Measurements from ENCODE around the gene KRTAP10-10.
"Not testable (repeated sequence)": the region's sequence is repeated elsewhere in the genome, so short reads cannot be mapped to it uniquely, and the experiment has no call there.

KRTAP10-10 gene

GRCh38 chr21:44653656-44654575 is 16.8 kb downstream of the KRTAP10-10 start:
- DNase-seq: no peak

GRCh38 chr21:44654576-44655175 is 17.5 kb downstream of the KRTAP10-10 start, which contains the start of gene KRTAP12-4:
Gene KRTAP12-4 (minus strand): TSS chr21:44654659. CDS start chr21:44654614, 45 bp downstream.
- DNase-seq: no peak

DNA sequence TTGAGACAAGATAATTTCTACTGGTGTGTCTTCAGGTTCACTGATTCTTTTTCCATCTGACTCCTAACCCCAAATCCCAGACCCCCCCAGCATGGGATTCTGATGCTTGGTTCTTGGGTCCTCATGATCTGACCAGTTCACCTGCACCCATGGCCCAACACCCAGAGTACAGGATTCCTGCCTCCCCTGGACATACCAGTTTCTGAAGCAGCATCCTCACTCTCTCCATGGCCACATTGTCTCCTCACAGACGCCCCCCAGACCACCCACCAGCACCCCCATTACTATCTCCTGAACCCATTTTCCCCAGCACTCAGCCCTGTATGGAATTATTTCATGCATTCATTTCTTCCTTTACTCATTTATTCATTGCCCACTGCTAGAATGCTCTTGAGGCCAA is 19.7 kb downstream of the KRTAP10-10 start:
- no peak for DNase-seq

GRCh38 chr21:44657635-44658540 is 20.7 kb downstream of the KRTAP10-10 start, which contains the start of gene KRTAP12-3:
Gene KRTAP12-3 (plus strand): TSS chr21:44657932. CDS start chr21:44657980, 48 bp downstream.
- no peak for DNase-seq

DNA sequence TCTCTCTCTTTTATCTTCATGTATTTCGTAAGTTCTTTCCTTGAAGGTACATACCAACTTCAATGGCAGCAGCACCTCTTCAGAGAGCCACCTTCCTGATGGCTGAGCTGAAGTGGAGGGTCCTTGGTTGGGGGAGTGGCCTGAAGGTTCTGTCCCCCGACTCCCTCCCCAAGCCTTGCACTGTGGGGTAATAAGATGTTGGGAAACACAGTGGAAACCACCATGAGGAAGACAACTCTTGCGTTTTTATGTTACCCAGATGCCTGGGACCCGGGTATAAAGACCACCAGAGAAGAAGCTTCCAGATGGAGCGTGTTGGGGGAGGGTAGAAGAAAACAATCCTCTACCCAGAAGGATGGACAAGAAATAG is 21.4 kb downstream of the KRTAP10-10 start:
- DNase-seq: no peak

GRCh38 chr21:44658913-44659595 is 21.9 kb downstream of the KRTAP10-10 start:
- DNase-seq: no peak

- DNase-seq: not testable (repeated sequence)
These were observed 24.4 kb downstream of the KRTAP10-10 start for GRCh38 chr21:44661567-44661966.

DNA sequence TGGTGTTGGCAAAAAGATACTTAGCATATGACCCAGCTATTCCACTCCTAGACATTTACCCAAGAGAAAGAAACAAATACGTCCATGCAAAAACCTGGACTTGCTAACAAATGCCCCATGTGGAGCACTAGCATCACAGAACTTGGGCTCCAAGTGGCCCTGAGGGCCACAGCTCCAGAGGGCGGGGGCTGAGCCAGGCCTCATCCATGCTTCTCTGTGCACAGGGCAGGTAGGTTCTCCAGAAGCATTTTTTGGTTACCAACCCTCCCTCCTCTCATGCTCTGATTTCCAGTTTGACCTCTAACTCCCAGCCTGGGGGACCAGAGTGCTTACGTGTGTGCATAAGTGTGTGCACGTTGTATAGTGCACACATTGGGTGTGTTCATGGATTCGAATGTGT is 27.5 kb downstream of the KRTAP10-10 start:
- no peak for DNase-seq

DNA sequence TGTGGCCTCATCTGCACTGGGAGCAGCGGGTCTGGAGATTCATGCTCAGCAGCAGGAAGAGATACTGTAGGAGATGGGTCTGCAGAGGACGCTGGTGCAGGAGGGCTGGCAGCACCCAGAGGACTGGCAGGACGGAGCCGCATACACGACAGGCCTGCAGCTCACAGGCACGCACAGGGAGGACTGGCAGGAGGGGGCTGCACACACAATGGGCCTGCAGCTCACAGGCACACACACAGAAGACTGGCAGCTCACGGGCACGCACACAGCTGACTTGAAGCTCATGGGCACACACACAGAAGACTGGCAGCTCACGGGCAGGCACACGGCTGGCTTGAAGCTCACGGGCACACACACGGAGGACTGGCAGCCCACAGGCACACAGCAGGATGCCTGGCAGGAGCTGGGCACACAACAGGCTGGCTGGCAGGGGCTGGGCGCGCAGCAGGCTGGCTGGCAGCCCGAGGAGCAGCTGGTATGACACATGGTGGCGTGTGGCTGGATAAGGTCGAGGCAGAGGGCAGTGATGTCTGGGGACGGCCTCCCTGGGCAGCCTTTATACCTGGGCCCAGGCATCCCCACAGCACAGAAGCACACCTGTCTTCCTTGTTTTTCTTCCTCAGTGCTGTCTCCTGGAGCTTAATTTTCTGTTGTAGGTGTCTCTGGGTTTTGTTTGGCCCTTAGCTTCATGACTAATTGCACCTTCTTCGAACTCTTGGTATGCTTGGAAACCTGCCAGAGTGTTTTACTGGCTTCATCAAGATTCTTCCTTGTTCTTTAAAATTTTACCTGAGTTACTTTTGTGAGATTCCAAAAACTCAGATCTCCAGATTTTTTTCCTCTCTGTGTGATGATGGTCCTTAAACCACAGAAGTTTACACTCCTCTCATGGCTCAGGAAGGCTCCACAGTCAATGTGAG is 29.5 kb downstream of the KRTAP10-10 start, which contains the start of gene KRTAP12-2:
Gene KRTAP12-2, minus strand, starts transcription at position 527 of the 920 bp plus-strand sequence. Its CDS starts 41 bp downstream, at position 486.
- DNase-seq: no peak

GRCh38 chr21:44667612-44668011 is 30.5 kb downstream of the KRTAP10-10 start:
- DNase-seq: no peak

GRCh38 chr21:44670642-44671432 is 33.7 kb downstream of the KRTAP10-10 start:
- DNase-seq: no peak

DNA sequence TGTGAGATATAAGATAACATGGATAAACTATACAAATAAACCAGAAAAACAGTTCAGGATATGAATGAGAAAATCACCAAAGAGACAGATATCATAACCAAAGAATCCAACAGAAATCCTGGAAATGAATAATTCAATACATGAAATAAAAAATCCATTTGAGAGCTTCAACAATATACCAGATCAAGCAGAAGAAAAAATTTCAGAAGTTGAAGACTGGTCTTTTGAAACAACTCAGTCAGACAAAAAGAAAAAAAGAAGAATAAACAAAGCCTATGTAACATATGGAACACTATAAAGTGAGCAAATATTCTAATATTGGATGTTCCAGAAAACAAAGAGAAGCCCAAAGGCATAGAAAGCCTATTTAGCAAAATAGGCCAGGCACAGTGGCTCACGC is 34.8 kb downstream of the KRTAP10-10 start:
- no peak for DNase-seq

DNA sequence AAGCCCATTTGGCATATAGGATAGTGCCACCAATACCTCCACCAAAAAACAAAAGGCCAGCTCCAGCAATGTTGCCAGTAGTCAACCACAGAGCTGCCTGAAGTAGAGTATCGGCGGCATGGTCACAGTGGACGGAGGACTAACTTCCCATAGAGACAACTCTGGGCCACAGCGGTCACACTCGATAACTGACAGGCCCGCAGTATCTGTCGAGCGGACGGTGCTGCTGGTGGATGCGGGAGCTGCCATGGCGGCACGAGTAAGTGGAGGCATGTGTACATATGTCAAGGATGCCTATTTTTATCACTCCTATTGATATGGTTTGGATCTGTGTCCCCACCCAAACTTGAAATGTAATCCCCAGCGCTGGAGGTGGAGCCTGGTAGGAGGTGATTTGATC is 40.7 kb downstream of the KRTAP10-10 start:
- no peak for DNase-seq

DNA sequence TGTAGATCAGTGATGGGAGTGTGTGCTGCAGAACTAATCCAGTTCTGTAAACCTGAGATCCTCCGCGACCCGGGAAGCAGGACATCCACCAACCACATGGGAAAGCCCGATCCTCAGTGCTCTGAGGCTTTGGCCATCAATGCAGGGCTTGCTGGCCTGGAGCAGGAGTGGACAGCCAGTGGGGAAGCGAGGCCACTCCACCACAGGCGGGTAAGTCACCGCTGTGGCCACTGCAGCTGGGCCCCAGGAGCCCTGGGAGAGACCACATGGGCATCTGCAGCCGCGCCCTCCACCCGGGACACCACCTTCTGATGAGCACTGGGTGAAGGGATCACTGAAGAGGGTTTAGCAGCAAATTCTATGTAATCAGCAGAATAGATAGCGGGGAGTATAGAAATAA is 44.0 kb downstream of the KRTAP10-10 start:
- DNase-seq: no peak

DNA sequence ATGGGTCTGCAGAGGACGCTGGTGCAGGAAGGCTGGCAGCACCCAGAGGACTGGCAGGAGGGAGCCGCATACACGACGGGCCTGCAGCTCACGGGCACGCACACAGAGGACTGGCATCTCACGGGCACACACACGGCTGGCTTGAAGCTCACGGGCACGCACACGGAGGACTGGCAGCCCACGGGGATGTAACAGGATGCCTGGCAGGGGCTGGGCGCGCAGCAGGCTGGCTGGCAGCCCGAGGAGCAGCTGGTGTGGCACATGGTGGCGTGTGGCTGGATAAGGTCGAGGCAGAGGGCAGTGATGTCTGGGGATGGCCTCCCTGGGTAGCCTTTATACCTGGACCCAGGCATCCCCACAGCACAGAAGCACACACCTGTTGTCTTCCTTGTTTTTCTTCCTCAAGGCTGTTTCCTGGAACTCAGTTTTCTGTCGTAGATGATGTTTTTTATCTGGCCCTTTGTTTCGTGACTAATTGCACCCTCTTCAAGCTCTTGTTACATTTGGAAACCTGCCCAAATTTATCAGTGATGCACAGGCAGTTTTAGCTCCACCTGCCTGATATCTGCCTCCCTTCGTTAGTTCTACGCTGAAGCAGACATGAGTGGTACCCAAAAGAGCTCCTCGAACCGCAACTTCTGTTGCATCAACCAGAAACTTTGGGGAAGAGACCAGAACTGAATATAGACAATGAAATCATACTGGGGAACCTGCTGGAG is 44.9 kb downstream of the KRTAP10-10 start, which contains the start of gene KRTAP12-1:
Gene KRTAP12-1, minus strand, starts transcription at position 303 of the 719 bp plus-strand sequence. Its CDS starts 40 bp downstream, at position 263.
- no peak for DNase-seq

GRCh38 chr21:44682580-44683151 is 45.5 kb downstream of the KRTAP10-10 start:
- DNase-seq: no peak

- no peak for DNase-seq
These were observed 46.9 kb downstream of the KRTAP10-10 start for GRCh38 chr21:44684077-44684476.

DNA sequence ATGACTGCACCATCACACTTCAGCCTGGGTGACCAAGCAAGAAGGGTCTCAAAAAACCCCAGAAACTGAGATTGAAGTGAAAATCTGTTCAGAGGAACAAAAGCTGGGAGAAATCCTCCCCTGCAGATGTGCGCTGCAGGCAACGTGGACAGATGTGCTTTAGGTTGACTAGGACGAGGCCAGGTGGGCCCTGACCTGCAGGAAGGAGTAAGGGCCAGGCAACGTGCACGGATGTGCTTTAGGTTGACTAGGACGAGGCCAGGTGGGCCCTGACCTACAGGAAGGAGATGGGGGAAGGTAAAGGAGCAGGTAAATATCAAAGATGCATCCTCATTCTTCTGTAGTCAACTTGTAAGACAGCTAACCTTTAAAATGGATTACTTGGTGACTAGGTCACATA is 47.3 kb downstream of the KRTAP10-10 start:
- no peak for DNase-seq

GRCh38 chr21:44685050-44685449 is 47.9 kb downstream of the KRTAP10-10 start:
- not testable (repeated sequence) for DNase-seq
